Activated naive CD8-positive, alpha-beta T cell treated with anti-CD3 and anti-CD28 coated beads, Interleukin-2, amount 50 U/mL, for 16 hours (primary cell): ENCODE data around the gene LAMB1.
"Not testable (repeated sequence)": the region's sequence is repeated elsewhere in the genome, so short reads cannot be mapped to it uniquely, and the experiment has no call there.

ENCODE experiments used
- DNase-seq: peaks from one replicate; pipeline ENCODE4 v3.0.0-alpha.2; 2020; ENCODE audit warnings: low read depth, low spot score

Gene LAMB1

GRCh38 chr7:107946451-107946850, 56.5 kb downstream of the LAMB1 start:
- DNase-seq, result no peak

DNA sequence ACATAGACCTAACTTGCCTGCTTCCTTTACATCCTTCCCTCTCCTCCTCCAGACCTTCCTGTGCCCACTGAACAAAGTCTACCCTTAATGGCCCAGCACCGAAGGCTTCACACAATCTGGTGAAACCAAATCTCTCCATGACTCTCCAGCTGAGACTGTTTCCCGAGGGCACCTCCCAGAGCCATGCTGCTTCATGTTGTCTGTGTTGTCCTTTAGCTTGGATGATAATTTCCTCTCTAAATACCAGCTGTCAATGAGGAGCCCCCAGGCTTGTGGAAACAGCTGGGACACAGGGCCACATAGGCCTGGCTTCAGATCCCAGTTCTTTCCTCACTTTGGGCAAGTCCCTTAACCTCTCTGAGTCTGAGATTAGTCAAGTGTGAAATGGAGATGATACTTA, 57.6 kb downstream of the LAMB1 start:
- DNase-seq, result no peak

DNA sequence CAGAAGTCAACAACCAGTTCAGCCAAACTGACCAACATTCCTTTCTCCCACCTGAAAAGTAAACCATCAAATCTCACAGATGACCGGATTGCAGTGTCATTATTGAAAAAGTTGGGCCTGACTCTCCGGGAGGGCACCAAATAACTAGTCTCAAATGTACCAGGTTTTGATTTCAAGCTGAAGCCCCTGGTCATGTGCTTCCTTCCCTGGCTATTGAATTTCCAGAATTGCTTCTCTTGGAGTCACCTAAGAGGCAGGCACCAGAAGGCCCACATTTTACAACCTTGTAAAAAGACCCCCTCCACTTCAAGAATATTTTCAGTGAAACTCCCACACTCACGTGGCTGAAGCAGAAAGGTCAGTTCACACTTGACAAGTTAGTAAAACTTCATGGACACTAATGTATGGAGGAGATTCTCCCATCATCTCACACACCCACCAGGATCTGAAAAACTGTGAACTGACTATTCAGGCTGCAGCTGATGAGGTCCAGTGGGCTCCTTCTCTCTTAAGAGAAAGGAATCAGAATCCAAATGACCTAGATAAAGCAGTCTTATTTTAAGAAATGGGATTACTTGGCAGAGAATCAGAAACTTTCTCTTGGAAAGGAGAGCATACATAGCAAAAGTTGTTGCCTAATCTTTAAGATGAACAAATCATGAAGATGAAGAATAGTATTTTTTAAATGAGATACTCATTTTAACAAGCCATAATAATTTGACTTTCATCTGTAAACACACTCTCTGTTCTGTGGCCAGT, 58.4 kb downstream of the LAMB1 start:
- no peak for DNase-seq

- no peak for DNase-seq
Measured at GRCh38 chr7:107943018-107943417, 59.9 kb downstream of the LAMB1 start.

GRCh38 chr7:107940951-107941350, 62.0 kb downstream of the LAMB1 start:
- no peak for DNase-seq

- DNase-seq, result no peak
Measured at GRCh38 chr7:107939573-107940489, 63.1 kb downstream of the LAMB1 start.

- no peak for DNase-seq
Measured at GRCh38 chr7:107938456-107939250, 64.3 kb downstream of the LAMB1 start.

GRCh38 chr7:107937531-107937930, 65.4 kb downstream of the LAMB1 start:
- DNase-seq, result no peak

- DNase-seq, result no peak
Measured at GRCh38 chr7:107936312-107936711, 66.6 kb downstream of the LAMB1 start.

GRCh38 chr7:107934991-107935770, 67.8 kb downstream of the LAMB1 start:
- no peak for DNase-seq

GRCh38 chr7:107933386-107934013, 69.5 kb downstream of the LAMB1 start:
- DNase-seq, result no peak

DNA sequence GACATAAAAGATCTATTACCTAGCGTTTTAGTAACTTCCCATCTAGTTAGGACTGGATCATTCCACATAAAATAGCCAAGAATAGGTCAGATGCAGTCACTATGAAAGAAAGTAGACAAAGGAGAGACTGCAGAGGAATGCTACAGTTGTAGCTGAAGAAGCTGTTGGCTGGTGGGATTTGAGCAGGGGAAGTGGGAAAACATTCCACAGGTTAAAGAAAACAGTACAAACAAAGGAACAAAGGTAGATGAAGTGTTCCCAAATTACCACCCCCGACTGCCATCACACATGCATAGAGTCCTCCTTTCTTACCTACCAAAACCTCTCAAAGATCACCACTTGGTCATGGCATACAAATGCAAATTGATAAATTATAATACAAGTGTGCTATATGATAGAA, 70.2 kb downstream of the LAMB1 start:
- DNase-seq, result no peak

DNA sequence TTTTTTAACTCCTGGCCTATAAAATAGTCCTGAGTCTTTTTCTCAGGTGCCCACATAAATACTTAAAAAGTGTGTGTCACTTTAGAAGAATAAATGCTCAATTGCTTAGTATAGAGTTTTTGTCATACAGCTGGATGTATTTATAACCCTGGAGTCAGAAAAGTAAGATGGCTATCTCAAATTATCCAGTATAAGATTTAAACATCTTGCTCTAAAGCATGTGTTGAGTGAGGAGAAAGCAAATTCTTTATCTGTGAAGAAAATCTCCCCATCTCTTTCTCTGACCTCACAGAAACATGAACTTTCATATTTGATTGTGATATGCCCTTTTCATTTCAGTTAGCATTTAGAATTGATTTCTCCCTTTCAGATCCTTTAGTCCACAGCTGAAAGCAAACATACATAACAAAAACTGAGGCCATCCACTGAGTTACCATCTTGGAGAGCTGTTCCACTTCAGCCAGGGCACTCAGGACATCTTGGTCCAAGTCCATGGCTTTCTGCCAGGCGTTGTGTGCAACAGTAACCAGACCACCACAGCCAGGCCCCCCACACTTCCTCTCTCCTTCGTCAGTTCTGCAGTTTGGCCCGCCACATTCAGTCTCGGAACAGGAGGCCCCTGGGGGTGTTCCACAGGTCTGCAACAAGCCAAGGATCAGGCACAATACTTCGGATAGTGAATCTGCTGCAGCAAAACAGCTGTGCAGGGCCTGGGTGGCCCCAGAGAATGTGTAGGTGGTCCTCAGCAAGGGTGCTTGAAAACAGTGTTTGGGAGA, 71.0 kb downstream of the LAMB1 start:
- DNase-seq, result no peak

GRCh38 chr7:107926481-107926880, 76.5 kb downstream of the LAMB1 start:
- DNase-seq, result no peak

GRCh38 chr7:107924841-107925504, 78.0 kb downstream of the LAMB1 start:
- no peak for DNase-seq

DNA sequence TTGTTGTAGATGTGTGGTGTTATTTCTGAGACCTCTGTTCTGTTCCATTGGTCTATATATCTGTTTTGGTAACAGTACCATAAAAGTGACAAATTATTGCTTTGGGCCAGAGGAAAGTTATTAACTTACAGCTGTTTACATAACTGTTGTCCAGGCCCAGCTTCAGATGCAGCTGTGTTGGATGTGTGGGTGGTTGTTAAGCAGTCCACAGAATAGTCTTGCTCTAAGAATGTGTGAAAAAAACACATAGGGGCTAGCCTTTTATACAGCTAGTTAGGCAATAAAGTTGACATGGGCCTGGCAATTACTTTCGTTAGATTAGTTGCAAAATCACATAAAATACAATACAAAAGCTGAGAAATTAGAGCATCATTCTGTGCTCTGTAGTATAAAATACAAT, 80.1 kb downstream of the LAMB1 start:
- DNase-seq, result no peak

DNA sequence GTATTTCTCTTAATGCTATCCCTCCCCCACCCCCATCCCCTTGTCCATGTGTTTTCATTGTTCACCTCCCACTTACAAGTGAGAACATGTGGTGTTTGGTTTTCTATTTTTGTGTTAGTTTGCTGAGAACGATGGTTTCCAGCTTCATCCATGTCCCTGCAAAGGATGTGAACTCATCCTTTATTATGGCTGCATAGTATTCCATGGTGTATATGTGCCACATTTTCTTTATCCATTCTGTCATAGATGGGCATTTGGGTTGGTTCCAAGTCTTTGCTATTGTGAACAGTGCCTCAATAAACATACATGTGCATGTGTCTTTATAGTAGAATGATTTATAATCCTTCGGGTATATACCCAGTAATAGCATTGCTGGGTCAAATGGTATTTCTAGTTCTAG, 81.1 kb downstream of the LAMB1 start:
- not testable (repeated sequence) for DNase-seq

DNA sequence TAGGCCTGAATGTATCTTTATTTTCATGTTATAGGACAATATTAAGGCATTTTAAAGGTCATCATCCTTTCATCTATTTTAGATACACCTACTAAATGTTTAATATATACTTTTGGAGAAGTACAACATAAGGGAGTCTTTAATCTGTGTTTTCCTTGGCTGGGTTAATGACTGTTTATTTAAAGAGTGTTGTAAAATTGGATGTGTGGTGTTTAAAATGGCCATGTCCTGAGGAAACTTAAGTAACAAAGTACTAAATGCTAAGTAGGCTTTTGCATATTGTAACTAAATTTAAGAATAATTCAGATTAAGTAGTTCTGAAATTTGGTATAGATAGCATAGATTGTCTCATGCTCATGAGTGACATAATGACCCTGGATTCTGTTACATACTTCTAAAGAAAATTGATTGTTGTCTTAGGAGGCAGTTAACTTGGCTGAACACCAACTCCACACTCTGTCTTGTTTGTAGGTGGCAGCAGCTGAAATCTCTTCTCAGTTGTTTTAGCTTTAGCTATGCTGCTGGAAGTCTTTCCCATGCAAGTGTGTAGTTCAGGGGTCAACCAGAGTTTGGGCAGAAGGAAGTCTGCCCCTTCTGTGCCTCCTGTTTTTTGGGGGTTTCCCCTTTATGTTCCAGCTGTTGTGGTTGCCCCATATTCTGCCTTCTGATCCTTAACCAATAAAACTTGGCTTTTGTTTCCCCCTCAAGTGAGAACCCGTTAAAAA, 82.8 kb downstream of the LAMB1 start:
- DNase-seq, result no peak

DNA sequence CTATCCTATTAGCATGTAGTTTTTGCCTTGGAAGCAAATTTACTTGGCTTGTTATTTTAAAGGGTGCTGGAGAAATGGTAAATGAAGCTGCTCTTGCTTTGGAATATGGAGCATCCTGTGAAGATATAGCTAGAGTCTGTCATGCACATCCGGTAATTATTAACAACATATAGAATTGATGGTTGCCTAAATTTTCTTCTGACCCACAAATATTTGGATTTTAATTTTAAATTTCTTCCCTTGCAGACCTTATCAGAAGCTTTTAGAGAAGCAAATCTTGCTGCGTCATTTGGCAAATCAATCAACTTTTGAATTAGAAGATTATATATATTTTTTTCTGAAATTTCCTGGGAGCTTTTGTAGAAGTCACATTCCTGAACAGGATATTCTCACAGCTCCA, 84.0 kb downstream of the LAMB1 start:
- no peak for DNase-seq
